Erythroblast (primary cell): Measurements from ENCODE around the gene EFHC1.

Experiments used
- GATA1 ChIP-seq: IDR thresholded peaks from 2 replicates; pipeline ENCODE4 v1.6.1; 2011; ENCODE audit warnings: low read depth, mild to moderate bottlenecking, control low read depth, low read length, moderate library complexity
- POLR2A ChIP-seq: IDR thresholded peaks from 2 replicates; pipeline ENCODE4 v1.6.1; 2011; ENCODE audit warnings: mild to moderate bottlenecking, low read length

DNA sequence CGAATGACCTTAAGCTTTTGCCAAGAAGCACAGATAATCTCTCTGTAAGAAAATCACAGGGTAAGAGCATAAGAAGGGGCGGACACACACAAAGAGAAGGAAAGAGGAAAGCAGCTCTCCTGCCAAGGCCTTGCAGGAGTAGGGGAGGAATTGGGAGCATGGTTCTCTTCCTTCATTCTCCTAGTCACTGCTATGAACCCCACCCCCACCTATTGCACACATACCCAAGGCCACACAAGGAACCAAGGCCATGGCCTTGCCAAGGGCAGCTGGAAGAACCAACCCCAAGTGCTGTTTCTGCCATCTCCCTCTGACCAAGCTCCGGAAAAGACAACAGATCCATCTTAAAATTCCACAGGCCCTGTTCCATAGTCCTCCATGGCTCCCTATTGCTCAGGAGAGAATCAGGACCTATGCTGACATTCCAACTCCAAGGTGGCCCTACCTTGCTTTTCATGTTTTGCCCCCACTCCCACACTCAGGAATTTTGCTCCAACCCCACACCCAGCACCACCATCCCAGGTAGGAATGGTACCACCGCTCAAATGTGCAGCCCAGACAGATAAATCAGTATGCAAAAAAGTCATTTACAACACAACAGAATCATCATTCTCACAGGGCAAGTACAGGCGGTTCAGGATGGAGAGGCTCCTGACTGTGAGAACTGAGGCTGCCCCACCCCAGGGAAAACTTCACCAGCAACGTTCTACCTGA lies 125.4 kb downstream of the EFHC1 start:
- no peak for TF ChIP-seq POLR2A
- no peak for TF ChIP-seq GATA1
